Panc1 (cell line): Measurements from ENCODE around the gene TRMT5. TPM values are rescaled to one million over a fixed set of nuclear protein-coding genes. Genes with fewer than 3 reads are reported as not detected.

Experiments used
- ATAC-seq: fragments of 200-7000 bp; cut with Tn5 transposase; 2 replicates; pipeline ENCODE4 v1.9.1; 2020; ENCODE audit warnings: mild to moderate bottlenecking, moderate library complexity
- BruUV-seq: library from RNA; stranded (reverse); fragments of 400-500 nt; replicated peaks from 2 replicates; lab custom pipeline; 2021; lab: Mats Ljungman, UMichigan
- CTCF ChIA-PET: fragments of 300-600 bp; sonication (Branson Sonifier 250); formaldehyde crosslinking; loops from one replicate; lab custom pipeline; 2022; ENCODE audit warnings: antibody characterized with exemption; lab: Charles Lee
- POLR2A ChIA-PET: fragments of 300-600 bp; sonication (Branson Sonifier 250); formaldehyde crosslinking; loops from one replicate; lab custom pipeline; 2022; ENCODE audit warnings: antibody characterized with exemption; lab: Charles Lee
- DNase-seq: peaks from one replicate; pipeline ENCODE4 v3.0.0-alpha.2; 2010; ENCODE audit warnings: low read depth, low spot score
- H3K27ac ChIP-seq: 2 replicates; pipeline ENCODE4 v1.5.1; 2011; ENCODE audit warnings: mild to moderate bottlenecking, low read length, inconsistent platforms
- H3K27me3 ChIP-seq: fragments of 200-500 bp; sonication (Bioruptor generic); 2 replicates; pipeline ENCODE4 v1.6.0; 2014; ENCODE audit warnings: low read length, inconsistent platforms; ENCODE audit not compliant: control insufficient read depth, insufficient read depth
- H3K36me3 ChIP-seq: fragments of 200-500 bp; sonication (Bioruptor generic); 2 replicates; pipeline ENCODE4 v1.5.1; 2014; ENCODE audit warnings: inconsistent platforms, mild to moderate bottlenecking, low read length, moderate library complexity; ENCODE audit not compliant: control insufficient read depth, insufficient read depth
- H3K4me1 ChIP-seq: 2 replicates; pipeline ENCODE4 v1.5.1; 2011; ENCODE audit warnings: inconsistent platforms, mild to moderate bottlenecking, low read length, moderate library complexity; ENCODE audit not compliant: control insufficient read depth, insufficient read depth
- H3K4me3 ChIP-seq, 2 experiments: 2 replicates each; pipeline ENCODE4 v1.5.1; 2011 to 2012; ENCODE audit warnings: low read depth in 2 of 2, low read length in 2 of 2, mild to moderate bottlenecking in 2 of 2, inconsistent platforms in 1 of 2, moderate library complexity in 1 of 2
- H3K9me3 ChIP-seq: fragments of 200-500 bp; sonication (Bioruptor generic); 2 replicates; pipeline ENCODE4 v1.5.1; 2014; ENCODE audit warnings: low read depth, mild to moderate bottlenecking, inconsistent platforms, low read length, moderate library complexity; ENCODE audit not compliant: control insufficient read depth, insufficient read depth
- POLR2AphosphoS5 ChIP-seq: IDR thresholded peaks from 2 replicates; pipeline ENCODE4 v1.6.1; 2012; ENCODE audit warnings: mild to moderate bottlenecking, low read depth, low read length, moderate library complexity
- REST ChIP-seq, 2 experiments: IDR thresholded peaks; 2 replicates each; pipeline ENCODE4 v1.6.1; 2011 to 2012; ENCODE audit warnings: low read depth in 2 of 2, control low read depth in 1 of 2, low read length in 1 of 2, mild to moderate bottlenecking in 1 of 2, moderate library complexity in 1 of 2; ENCODE audit not compliant: insufficient read depth in 1 of 2
- SIN3A ChIP-seq: IDR thresholded peaks from 2 replicates; pipeline ENCODE4 v1.6.1; 2012; ENCODE audit warnings: low read depth, mild to moderate bottlenecking, low read length, moderate library complexity, borderline replicate concordance; ENCODE audit not compliant: insufficient read depth
- TCF7L2 ChIP-seq: IDR thresholded peaks from 2 replicates; pipeline ENCODE4 v1.6.1; 2011; ENCODE audit warnings: mild to moderate bottlenecking, low read depth, low read length, inconsistent platforms
- in situ Hi-C: cut with HindIII; loops from 2 replicates; pipeline ENCODE4 v1.10.0; 2016; ENCODE audit warnings: low sequenced_read_pairs, low pct_unique_long_range_greater_than_20kb
- intact Hi-C: fragments of 100-400 bp; cut with micrococcal nuclease; formaldehyde crosslinking; loops from one replicate; pipeline ENCODE4 v1.10.0; 2022; ENCODE audit not compliant: unreplicated experiment
- total RNA-seq: library from RNA; stranded (reverse); gene quantifications from one replicate; pipeline ENCODE4 v1.2.1, GENCODE V29; 2021; ENCODE audit not compliant: unreplicated experiment
- TF ChIP-seq, protein P1 (sequence below): fragments of 450-650 bp; IDR thresholded peaks from 2 replicates; pipeline ENCODE4 v1.5.1; 2017; ENCODE audit warnings: mild to moderate bottlenecking

The TRMT5 gene
- total RNA-seq, 1 experiment from 2014 or later: 14.9 TPM

DNA sequence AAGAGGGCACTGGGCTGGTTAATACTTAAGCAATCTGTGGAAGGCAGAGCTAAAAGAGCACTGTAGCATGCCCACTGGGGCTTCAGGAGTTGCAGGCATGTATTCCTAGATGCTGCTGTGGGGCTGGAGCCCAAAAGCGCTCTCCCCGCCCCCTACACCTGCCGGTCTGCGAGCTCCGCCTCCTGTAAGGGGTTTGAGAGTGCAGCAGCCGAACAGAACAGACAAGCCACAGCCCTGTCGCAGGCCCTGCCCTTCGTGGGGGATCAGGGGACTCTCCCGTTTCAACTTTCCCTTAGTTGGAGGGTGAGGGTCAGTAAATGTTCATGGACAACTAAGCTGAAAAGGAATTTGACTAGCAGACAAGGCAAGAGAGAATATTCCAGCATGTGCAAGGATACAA lies 17.7 kb upstream of the TRMT5 start:
- ATAC-seq (no peak), DNase-seq (no peak)
- no peak overlapping the region for H3K27ac ChIP-seq
- no peaks in the 10 kb centered on the region for H3K4me1 ChIP-seq
- H3K4me3 ChIP-seq: no peak overlapping the region
- no peaks in the 10 kb centered on the region for H3K27me3 ChIP-seq
- ChIA-PET CTCF (no interaction called here), POLR2A (no interaction called here)
- BruUV-seq: no TSS peak
- no peaks in the 10 kb centered on the region for H3K36me3 ChIP-seq
- intact Hi-C loops: no loop called here
- no peaks in the 10 kb centered on the region for H3K9me3 ChIP-seq
- TF ChIP-seq TCF7L2: no peak
- TF ChIP-seq REST (IDR thresholded peaks at IDR 0.05; ENCODE audit: insufficient read depth in 1 of 2, low read depth in 2 of 2, low read length in 1 of 2): no peak
- TF ChIP-seq SIN3A: no peak
- TF ChIP-seq, protein P1, sequence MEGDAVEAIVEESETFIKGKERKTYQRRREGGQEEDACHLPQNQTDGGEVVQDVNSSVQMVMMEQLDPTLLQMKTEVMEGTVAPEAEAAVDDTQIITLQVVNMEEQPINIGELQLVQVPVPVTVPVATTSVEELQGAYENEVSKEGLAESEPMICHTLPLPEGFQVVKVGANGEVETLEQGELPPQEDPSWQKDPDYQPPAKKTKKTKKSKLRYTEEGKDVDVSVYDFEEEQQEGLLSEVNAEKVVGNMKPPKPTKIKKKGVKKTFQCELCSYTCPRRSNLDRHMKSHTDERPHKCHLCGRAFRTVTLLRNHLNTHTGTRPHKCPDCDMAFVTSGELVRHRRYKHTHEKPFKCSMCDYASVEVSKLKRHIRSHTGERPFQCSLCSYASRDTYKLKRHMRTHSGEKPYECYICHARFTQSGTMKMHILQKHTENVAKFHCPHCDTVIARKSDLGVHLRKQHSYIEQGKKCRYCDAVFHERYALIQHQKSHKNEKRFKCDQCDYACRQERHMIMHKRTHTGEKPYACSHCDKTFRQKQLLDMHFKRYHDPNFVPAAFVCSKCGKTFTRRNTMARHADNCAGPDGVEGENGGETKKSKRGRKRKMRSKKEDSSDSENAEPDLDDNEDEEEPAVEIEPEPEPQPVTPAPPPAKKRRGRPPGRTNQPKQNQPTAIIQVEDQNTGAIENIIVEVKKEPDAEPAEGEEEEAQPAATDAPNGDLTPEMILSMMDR: no peak
- TF ChIP-seq POLR2AphosphoS5: no peak
- in situ Hi-C loops: no loop called here

GRCh38 chr14:60989599-60989998 lies 8.7 kb upstream of the TRMT5 start:
- no peaks in the 10 kb centered on the region; the same call in 1 of the 2 replicates for H3K36me3 ChIP-seq
- TF ChIP-seq POLR2AphosphoS5: no peak
- no peaks in the 10 kb centered on the region for H3K27me3 ChIP-seq
- POLR2A ChIA-PET: no interaction called here
- H3K4me3 ChIP-seq: no peak overlapping the region
- H3K27ac ChIP-seq: no peak overlapping the region
- BruUV-seq: no TSS peak
- CTCF ChIA-PET: no interaction called here
- no peak for DNase-seq
- ATAC-seq: no peak
- in situ Hi-C loops (no loop called here), intact Hi-C loops (no loop called here)
- H3K9me3 ChIP-seq: no peaks in the 10 kb centered on the region
- H3K4me1 ChIP-seq: no peaks in the 10 kb centered on the region

- in situ Hi-C loops (no loop called here), intact Hi-C loops (no loop called here)
- Histone ChIP-seq H3K27ac (no peak overlapping the region), H3K9me3 (no peaks in the 10 kb centered on the region), H3K4me1 (peaks cover 9% of the 10 kb centered on the region; the same call in 1 of the 2 replicates), H3K36me3 (peaks cover 1% of the 10 kb centered on the region), H3K27me3 (no peaks in the 10 kb centered on the region), H3K4me3 (no peak overlapping the region)
- CTCF ChIA-PET: no interaction called here
- no TSS peak for BruUV-seq
- no peak for DNase-seq
- POLR2A ChIA-PET: no interaction called here
- ATAC-seq: no peak
- TF ChIP-seq TCF7L2 (no peak), REST (IDR thresholded peaks at IDR 0.05; ENCODE audit: insufficient read depth in 1 of 2, low read depth in 2 of 2, low read length in 1 of 2) (no peak), SIN3A (no peak), POLR2AphosphoS5 (no peak)
- TF ChIP-seq, protein P1: no peak
Observed at GRCh38 chr14:60986500-60986899, 5.6 kb upstream of the TRMT5 start.
